HG02642 (cell line): ENCODE data around the gene CHD9.
A peak's percentile ranks its signal among the peaks of the same experiment; 100 is the strongest.
"Not testable (repeated sequence)": the region's sequence is repeated elsewhere in the genome, so short reads cannot be mapped to it uniquely, and the experiment has no call there.

Experiments used
- ATAC-seq: cut with Tn5 transposase; IDR thresholded peaks from one replicate; pipeline ENCODE4 v1.9.1; 2021; ENCODE audit warnings: mild to moderate bottlenecking; ENCODE audit not compliant: unreplicated experiment, poor library complexity

Gene CHD9

DNA sequence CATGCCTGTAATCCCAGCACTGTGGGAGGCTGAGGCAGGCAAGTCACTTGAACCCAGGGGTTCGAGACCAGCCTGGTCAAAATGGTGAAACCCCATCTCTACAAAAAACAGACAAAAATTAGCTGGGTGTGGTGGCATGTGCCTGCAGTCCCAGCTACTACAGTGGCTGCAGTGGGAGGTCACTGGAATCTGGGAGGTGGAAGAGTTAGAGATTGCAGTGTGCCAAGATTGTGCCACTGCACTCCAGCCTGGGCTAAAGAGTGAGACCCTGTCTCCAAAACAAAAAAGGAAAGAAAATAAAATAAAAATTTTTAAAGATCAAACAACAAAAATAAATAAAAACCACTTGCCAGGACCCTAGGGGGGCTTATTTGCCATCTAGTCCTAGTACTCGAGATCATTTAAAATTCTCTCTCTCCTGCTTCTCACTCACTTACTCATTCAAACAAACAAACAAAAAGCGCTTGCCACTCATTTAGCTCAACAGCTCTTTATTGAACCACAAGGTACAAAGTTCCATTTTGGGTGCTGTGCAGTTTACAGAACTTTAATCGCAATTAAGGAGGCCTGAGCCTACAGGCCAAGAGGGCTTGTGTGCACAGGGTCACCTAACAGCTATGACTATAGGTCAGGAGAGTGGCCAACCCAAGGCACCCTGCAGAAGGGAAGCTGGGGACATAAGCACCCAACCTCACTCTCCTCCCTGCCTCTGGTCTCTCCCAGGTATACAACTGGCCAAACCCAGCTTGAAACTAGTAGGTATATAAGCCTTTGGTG is 6.5 kb upstream of the CHD9 start:
- no peak for ATAC-seq

DNA sequence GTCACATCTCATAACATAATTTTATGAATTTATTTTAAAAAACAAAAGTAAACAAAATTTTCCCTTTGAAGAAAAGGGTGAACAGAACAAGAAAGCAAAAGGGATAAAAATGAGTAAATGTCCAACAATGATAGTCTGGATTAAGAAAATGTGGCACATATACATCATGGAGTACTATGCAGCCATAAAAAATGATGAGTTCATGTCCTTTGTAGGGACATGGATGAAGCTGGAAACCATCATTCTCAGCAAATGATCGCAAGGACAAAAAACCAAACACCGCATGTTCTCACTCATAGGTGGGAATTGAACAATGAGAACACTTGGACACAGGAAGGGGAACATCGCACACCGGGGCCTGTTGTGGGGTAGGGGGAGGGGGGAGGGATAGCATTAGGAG is 3.5 kb upstream of the CHD9 start:
- not testable (repeated sequence) for ATAC-seq

DNA sequence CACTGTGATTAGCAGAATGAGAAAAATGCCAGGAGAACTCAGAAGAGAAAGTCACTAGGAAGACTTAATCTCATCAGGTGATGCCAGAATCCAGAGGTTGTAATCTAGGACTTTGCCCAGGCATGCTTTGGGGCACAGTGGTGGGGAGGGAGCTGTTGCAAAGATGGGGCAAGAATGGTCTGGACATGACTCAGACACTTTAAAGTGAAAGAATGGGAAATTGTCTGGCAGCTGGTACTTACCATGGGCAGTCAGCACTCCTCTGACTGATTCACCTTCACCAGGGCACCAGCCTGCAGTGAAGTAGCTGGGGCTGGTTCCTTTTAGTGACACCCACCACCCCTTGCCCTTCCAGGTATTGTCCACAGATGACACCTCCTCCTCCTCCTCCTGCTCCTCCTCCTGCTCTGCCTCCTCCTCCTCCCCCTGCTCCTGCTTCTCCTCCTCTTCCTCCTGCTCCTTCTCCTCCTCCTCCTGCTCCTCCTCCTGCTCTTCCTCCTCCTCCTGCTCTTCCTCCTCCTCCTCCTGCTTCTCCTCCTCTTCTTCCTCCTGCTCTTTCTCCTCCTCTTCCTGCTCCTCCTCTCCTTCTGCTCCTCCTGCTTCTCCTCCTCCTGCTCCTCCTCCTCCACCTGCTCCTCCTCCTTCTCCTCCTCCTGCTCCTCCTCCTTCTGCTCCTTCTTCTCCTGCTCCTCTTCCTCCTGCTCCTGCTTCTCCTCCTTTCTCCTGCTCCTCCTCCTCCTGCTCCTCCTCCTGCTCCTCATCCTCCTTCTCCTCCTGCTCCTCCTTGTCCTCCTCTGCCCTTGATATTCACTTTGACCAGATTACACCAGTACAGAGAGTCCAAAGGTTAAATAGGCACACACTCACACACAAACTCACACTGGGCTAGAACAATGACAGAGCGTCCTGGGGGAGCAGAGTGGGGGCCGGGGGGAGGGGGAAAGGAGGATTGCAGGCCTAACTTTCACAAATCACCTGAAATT is 2.0 kb upstream of the CHD9 start, which contains the start of gene CHD9NB:
TSS of gene CHD9NB (minus strand) at position 379 of the 983 bp plus-strand sequence. CDS start 8,739 bp downstream, outside the sequence.
- ATAC-seq = no peak

- ATAC-seq = peak; percentile 34
Measured at GRCh38 chr16:53053967-53054669, 673 bp upstream of the CHD9 start.

DNA sequence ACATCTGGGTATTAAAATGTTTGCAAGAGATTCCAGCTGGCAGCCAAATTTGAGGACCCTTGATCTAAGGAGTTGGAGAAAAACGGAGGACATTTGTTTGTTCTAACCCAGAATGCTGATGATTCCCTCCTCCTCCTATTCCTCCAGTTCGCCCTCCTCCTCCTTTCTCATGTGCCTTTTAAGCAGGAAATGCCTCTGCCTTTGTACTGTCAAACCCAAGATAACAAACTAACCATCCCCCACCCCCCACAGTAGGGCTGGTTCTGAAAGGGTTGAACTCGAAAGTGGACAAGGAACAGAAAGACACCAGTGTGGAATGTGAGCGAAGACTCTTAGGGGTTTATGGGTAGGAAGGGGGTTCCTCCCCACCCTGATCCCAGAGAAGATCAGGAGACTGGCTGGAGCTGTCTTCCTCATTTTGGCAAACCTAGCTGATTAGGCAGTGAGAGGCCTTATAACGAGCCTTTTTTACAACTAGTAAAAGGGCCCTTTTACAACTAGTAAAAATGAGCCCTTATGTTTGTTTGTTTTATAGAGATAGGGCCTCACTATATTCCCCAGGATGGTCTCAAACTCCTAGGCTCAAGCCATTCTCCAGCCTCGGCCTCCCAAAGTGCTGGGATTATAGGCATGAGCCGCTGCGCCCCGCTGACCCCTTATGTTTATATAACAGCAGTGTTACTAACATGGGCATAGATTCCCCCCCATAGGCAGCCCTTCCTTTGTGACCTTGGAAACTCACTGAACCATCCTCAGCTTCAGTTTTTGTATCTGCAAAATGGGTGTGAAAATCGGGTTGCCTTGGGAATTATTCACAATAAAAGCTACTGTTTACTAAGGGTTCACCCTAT is 975 bp downstream of the CHD9 start:
- ATAC-seq = no peak

- no peak for ATAC-seq
Measured at GRCh38 chr16:53056392-53056881, 1.6 kb downstream of the CHD9 start.

GRCh38 chr16:53057658-53058057 is 2.9 kb downstream of the CHD9 start:
- ATAC-seq = no peak

DNA sequence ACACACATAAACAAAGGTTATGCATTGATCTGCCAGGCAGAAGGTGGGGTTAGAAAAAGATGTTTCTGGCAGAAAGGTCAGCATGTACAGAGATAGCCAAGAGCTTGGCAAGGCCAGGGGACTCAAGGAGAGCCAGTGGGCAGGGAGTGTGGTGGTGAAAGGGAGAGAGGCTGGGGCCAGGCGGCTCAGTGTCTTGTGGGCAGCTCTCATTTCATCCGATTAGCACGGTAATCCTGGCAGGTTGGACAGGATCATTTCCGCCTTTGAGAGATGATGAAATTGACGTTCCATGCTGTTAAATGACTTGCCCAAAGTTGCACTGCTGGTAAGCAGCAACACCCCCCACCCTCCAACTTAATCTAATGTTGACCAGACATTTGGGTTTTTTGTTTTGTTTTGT is 3.6 kb downstream of the CHD9 start:
- ATAC-seq = no peak

- ATAC-seq = no peak
Measured at GRCh38 chr16:53058882-53059281, 4.1 kb downstream of the CHD9 start.

DNA sequence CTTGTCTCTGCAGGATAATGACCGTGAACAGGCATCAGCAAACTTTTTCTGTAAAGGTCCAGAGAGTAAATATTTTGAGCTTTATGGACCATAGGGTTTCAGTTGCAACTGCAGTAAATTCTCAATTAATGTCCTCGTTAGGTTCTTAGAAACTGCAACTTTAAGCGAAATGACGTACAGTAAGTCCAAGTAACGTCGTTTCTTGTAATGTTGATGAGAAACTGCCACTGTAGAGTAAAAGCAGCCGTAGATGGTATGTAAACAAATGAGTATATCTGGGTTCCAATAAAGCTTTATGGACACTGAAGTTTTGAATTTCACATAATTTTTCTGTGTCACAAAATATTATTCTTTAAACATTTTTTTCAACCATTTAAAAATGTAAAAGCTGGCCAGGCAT is 4.9 kb downstream of the CHD9 start:
- ATAC-seq = no peak

DNA sequence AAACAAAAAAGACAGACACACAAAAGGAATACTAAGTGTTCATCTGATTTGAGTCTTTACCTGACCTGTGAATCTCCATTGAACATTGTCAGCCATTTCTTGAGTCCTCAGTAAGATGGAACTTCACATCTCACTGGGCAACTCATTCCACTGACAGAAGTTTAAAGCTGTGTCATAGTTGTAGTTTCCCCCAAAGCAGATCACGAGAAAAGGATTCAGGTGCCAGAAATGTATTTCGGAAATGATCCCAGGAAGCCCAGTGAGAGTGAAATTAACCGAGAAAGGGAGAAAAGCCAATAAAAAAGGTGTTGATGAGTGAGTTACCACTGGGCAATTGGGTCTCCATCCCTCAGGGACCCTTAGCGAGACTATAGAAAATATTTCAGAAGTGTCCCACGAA is 6.5 kb downstream of the CHD9 start:
- peak; percentile 24 for ATAC-seq

DNA sequence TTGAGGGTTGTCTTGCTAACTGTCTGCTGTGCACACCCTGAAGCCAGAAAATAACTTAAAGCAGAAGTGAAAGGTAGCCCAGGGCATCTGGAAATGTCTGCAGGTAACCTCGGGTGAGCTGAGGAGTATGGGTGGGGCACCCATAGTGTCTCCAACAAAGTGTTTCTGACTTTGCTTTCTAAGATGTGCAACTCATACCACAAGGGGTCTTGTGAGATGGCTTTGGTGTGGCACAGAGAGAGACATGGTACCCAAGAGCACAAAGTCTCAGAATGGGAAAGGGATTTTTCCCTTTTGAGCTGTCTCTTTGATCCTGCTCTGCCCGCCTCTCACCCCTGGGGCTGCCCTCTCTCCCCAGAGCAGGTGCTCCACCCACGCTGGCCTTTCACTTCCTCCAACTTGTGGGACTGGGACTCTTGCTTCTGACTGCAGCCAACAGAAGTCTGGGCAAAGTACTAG is 6.9 kb downstream of the CHD9 start:
- ATAC-seq = peak; percentile 88

DNA sequence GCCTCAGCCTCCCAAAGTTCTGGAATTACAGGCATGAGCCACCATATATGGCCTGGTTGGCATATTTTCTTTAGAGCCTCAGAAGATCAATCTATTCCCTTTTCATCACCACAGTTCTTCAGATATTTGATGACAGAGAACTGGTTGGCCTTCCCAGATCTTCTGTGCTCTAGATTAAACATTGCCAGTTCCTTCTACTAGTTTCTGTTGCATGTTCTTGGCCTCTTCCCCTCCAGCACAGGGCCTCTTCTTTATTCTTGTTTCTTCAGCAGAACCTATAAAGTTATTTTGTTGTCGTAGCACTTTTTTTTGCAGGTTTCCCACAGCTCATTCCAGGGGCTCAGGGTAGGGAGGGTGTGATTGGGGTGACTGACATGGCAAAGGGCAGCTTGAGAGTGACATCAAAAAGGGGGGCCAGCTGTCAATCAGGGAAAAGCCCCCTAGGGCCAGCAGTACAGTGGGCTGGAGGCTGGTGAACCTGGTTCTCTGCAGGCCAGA is 9.3 kb downstream of the CHD9 start:
- ATAC-seq = no peak

GRCh38 chr16:53065461-53066061 is 10.8 kb downstream of the CHD9 start:
- ATAC-seq = no peak

DNA sequence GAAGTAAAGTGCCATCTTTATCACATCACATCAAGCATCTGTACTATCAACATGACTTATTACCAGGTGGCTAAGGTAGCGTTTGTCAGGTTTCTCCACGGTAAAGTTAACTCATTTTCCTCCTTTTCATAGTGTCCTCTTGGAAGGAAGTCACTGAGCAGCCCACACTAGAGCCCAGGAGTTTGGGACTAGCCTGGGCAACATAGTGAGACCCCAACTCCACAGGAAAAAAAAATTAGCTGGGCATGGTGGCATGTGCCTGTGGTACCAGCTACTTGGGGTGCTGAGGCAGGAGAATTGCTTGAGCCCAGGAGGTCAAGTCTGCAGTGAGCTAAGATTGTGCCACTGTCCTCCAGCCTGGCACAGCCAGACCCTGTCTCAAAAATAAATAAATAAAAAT is 12.9 kb downstream of the CHD9 start:
- ATAC-seq = no peak

DNA sequence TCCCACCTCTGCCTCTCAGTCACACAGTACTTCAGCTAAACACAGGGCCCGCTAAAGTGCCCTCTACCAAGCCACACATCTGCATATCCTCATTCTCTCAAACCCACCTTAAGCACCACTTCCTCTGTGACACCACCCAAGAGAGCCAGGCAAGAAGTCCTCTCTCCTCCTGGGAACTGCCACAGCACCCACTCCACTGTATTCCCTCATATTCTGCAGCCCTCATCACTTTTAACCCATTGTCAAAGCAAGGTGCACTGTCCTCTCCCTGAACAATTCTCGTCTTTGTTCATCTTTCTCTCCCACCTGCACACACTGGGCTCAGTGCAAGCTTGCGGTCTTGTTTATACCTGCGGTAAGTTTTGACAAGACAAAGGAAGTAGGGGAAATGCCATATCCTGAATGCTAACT is 13.6 kb downstream of the CHD9 start:
- peak; percentile 56 for ATAC-seq

DNA sequence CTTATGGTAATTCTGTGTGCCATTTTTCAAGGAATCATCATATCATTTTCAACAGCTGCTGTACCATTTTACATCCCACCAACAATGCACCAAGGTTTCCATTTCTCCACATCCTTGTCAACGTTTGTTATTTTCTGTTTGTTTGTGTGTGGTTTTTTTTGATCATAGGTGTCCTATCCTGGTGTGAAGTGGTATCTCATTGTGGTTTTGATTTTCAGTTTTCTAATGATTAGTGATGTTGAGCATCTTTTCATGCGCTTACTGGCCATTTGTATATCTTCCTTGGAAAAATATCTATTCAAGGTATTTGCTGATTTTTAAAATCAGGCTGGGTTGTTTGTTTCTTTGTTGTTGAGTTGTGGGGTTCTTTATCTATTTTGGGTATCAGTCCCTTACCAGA is 15.0 kb downstream of the CHD9 start:
- no peak for ATAC-seq

- peak; percentile 75 for ATAC-seq
Measured at GRCh38 chr16:53071748-53072301, 17.0 kb downstream of the CHD9 start.

DNA sequence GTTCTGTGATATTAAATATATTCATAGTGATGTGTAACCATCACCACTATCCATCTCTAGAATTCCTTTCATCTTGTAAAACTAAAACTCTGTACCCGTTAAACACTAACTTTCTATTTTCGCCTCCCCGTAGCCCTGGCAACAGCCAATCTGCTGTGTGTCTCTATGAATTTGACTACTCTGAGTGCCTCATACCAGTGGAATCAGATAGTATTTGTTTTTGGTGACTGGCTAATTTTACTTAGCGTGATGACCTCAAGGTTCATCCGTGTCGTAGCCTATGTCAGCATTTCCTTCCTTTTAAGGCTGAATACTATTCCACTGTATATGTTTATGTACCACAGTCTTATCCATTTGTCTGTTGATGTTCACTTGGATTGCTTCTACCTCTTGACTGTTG is 18.2 kb downstream of the CHD9 start:
- no peak for ATAC-seq
